ENCODE results near the gene TBC1D4. TPM values are rescaled to one million over a fixed set of nuclear protein-coding genes. Genes with fewer than 3 reads are reported as not detected.
A peak's percentile ranks its signal among the peaks of the same experiment; 100 is the strongest.

Gene TBC1D4
- total RNA-seq, 1 experiment from 2014 or later, result 177 TPM

- Mint-ChIP-seq H3K4me1 (ENCODE audit: low read depth, unreplicated experiment) (peaks cover 28% of the 10 kb centered on the region), H3K36me3 (ENCODE audit: insufficient read depth, unreplicated experiment) (peaks cover 44% of the 10 kb centered on the region), H3K9me3 (ENCODE audit: unreplicated experiment) (no peaks in the 10 kb centered on the region), H3K27me3 (ENCODE audit: insufficient read depth, unreplicated experiment) (no peaks in the 10 kb centered on the region), H3K4me3 (ENCODE audit: unreplicated experiment) (no peak overlapping the region), H3K27ac (ENCODE audit: unreplicated experiment) (peak overlapping the region; percentile 82)
- POLR2A ChIA-PET, result no interaction called here
- no peaks in the 10 kb centered on the region for H3K27me3 ChIP-seq (replicated peaks; ENCODE audit: control insufficient read depth, insufficient read depth, low read length)
- DNase-seq, result no peak
- no peaks in the 10 kb centered on the region for H3K9me3 ChIP-seq
- no peak overlapping the region for H3K4me3 ChIP-seq (ENCODE audit: low read depth, low read length)
- intact Hi-C loops (cut with micrococcal nuclease; ENCODE audit: unreplicated experiment), result no loop called here
- H3K4me1 ChIP-seq, result peaks cover 64% of the 10 kb centered on the region
- TF ChIP-seq CTCF (IDR thresholded peaks at IDR 0.05; ENCODE audit: insufficient read depth in 1 of 2, low read depth in 1 of 2, low read length in 1 of 2, severe bottlenecking in 1 of 2, unreplicated experiment in 1 of 2), result no peak
- no TSS peak for BruUV-seq (replicated peaks)
- H3K36me3 ChIP-seq (ENCODE audit: control insufficient read depth, insufficient read depth, low read length), result no peaks in the 10 kb centered on the region
- CTCF ChIA-PET, result no interaction called here
Measured at GRCh38 chr13:75398072-75398471, 83.9 kb downstream of the TBC1D4 start.

- BruUV-seq (replicated peaks), result no TSS peak
- no peak overlapping the region for H3K4me3 Mint-ChIP-seq (ENCODE audit: unreplicated experiment)
- CTCF ChIA-PET, result no interaction called here
- no peak overlapping the region for H3K27ac Mint-ChIP-seq (ENCODE audit: unreplicated experiment)
- DNase-seq, result no peak
- Histone ChIP-seq H3K9me3 (no peaks in the 10 kb centered on the region), H3K4me3 (ENCODE audit: low read depth, low read length) (no peak overlapping the region), H3K27me3 (replicated peaks; ENCODE audit: control insufficient read depth, insufficient read depth, low read length) (no peaks in the 10 kb centered on the region), H3K36me3 (ENCODE audit: control insufficient read depth, insufficient read depth, low read length) (no peaks in the 10 kb centered on the region), H3K4me1 (peaks cover 70% of the 10 kb centered on the region)
- peaks cover 23% of the 10 kb centered on the region for H3K4me1 Mint-ChIP-seq (ENCODE audit: low read depth, unreplicated experiment)
- peaks cover 39% of the 10 kb centered on the region for H3K36me3 Mint-ChIP-seq (ENCODE audit: insufficient read depth, unreplicated experiment)
- H3K27me3 Mint-ChIP-seq (ENCODE audit: insufficient read depth, unreplicated experiment), result no peaks in the 10 kb centered on the region
- H3K9me3 Mint-ChIP-seq (ENCODE audit: unreplicated experiment), result no peaks in the 10 kb centered on the region
- POLR2A ChIA-PET, result interaction anchor here (0.6 kb wide), 1 partner anchor 31 kb away, joined by 3 read pairs; no protein-coding TSS in a partner anchor
- intact Hi-C loops (cut with micrococcal nuclease; ENCODE audit: unreplicated experiment), result no loop called here
- TF ChIP-seq CTCF (IDR thresholded peaks at IDR 0.05; ENCODE audit: insufficient read depth in 1 of 2, low read depth in 1 of 2, low read length in 1 of 2, severe bottlenecking in 1 of 2, unreplicated experiment in 1 of 2), result no peak
Measured at GRCh38 chr13:75395901-75396300, 86.1 kb downstream of the TBC1D4 start.

GRCh38 chr13:75395066-75395465 lies 86.9 kb downstream of the TBC1D4 start:
- CTCF ChIA-PET, result no interaction called here
- H3K4me1 Mint-ChIP-seq (ENCODE audit: low read depth, unreplicated experiment), result peaks cover 14% of the 10 kb centered on the region
- no peak for DNase-seq
- no TSS peak for BruUV-seq (replicated peaks)
- no peaks in the 10 kb centered on the region for H3K9me3 Mint-ChIP-seq (ENCODE audit: unreplicated experiment)
- H3K27me3 Mint-ChIP-seq (ENCODE audit: insufficient read depth, unreplicated experiment), result no peaks in the 10 kb centered on the region
- POLR2A ChIA-PET, result no interaction called here
- H3K27ac Mint-ChIP-seq (ENCODE audit: unreplicated experiment), result no peak overlapping the region
- H3K4me3 Mint-ChIP-seq (ENCODE audit: unreplicated experiment), result no peak overlapping the region
- Histone ChIP-seq H3K9me3 (no peaks in the 10 kb centered on the region), H3K36me3 (ENCODE audit: control insufficient read depth, insufficient read depth, low read length) (no peaks in the 10 kb centered on the region), H3K4me3 (ENCODE audit: low read depth, low read length) (no peak overlapping the region), H3K27me3 (replicated peaks; ENCODE audit: control insufficient read depth, insufficient read depth, low read length) (no peaks in the 10 kb centered on the region), H3K4me1 (peaks cover 70% of the 10 kb centered on the region)
- intact Hi-C loops (cut with micrococcal nuclease; ENCODE audit: unreplicated experiment), result no loop called here
- TF ChIP-seq CTCF (IDR thresholded peaks at IDR 0.05; ENCODE audit: insufficient read depth in 1 of 2, low read depth in 1 of 2, low read length in 1 of 2, severe bottlenecking in 1 of 2, unreplicated experiment in 1 of 2), result no peak
- peaks cover 36% of the 10 kb centered on the region for H3K36me3 Mint-ChIP-seq (ENCODE audit: insufficient read depth, unreplicated experiment)
